Activated CD4-positive, CD25-positive, alpha-beta regulatory T cell treated with anti-CD3 and anti-CD28 coated beads, Interleukin-2, amount 50 U/mL, for 16 hours (primary cell): ENCODE results near the gene CTDSPL.

Source experiments
- DNase-seq: peaks from one replicate; pipeline ENCODE4 v3.0.0-alpha.2; 2020; ENCODE audit warnings: low read depth, low spot score

CTDSPL gene

GRCh38 chr3:38001456-38002081, 139.9 kb downstream of the CTDSPL start:
- DNase-seq, result no peak

- DNase-seq, result no peak
Observed at GRCh38 chr3:38002291-38002876, 140.7 kb downstream of the CTDSPL start.

DNA sequence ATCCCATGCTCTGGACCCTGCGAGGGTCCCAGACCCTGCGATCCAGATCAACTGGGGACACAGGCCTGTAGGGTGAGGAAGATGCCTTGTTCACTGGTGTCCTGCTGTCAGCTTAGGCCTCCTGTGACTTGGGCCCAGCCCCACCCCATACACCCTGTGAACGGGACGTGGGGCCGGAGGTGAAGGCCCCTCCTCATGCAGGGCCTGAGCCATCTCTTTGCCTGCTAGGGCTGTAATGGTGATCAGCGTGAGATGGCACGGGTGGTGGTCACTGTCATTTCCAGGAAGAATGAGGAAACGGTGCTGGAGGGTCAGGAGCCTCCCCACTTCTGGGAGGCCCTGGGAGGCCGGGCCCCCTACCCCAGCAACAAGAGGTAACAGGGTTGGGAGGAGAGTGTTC, 141.3 kb downstream of the CTDSPL start:
- DNase-seq, result no peak

GRCh38 chr3:38003371-38003816, 141.7 kb downstream of the CTDSPL start:
- no peak for DNase-seq

DNA sequence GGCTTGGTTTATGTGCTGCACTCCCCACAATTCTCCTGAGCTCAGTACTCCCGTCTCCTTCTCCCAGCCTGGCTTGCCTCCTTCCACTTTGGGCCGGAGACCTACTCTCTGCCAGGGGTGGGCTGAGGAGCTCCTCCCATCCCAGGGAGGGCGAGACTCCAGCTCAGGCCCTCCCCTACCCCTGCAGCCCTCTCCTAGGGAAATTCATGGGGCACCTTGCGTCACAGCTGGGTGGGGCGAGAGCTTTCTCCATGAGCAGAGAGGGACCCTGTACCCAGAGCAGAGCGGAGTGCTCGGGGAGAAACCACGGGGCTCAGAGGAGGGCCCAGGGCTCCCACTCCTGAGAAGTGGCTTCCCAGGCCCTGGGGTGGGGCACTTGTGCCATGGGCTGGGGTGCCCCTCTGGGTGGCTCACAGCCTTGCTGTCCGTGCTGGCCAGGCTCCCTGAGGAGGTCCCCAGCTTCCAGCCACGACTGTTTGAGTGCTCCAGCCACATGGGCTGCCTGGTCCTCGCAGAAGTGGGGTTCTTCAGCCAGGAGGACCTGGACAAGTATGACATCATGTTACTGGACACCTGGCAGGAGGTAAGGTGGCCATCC, 142.2 kb downstream of the CTDSPL start:
- no peak for DNase-seq

DNA sequence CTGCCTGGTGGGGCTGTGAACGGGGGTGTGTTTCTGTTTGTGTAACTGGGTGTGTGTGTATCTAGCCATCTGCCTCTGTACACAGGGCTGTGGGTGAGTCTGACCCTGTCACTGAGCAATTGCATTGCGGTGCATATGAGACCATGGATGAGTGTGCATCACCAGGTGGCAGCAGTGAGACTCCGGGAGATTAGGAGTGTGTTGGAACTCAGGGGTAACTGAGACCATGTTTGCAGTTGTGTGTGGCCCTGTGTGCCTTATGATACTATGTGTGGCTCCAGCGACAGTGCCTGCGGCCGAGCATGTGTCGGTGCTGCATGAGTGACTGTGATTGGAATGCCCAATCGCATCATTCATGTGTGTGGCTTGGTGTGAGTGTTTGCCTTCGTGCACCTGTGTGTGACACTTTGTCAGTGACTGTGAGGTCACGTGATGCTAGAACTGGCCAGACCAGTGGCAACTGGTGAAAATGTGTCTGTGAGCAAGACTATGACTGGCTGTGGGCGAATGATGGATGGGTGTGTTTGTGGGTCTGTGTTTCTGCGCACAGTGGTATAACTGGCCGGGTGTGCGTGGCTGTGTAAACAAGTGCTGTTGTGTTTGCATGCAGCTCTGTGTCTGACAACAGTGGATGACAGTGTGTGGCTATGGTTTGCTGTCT, 142.9 kb downstream of the CTDSPL start:
- DNase-seq, result no peak

DNA sequence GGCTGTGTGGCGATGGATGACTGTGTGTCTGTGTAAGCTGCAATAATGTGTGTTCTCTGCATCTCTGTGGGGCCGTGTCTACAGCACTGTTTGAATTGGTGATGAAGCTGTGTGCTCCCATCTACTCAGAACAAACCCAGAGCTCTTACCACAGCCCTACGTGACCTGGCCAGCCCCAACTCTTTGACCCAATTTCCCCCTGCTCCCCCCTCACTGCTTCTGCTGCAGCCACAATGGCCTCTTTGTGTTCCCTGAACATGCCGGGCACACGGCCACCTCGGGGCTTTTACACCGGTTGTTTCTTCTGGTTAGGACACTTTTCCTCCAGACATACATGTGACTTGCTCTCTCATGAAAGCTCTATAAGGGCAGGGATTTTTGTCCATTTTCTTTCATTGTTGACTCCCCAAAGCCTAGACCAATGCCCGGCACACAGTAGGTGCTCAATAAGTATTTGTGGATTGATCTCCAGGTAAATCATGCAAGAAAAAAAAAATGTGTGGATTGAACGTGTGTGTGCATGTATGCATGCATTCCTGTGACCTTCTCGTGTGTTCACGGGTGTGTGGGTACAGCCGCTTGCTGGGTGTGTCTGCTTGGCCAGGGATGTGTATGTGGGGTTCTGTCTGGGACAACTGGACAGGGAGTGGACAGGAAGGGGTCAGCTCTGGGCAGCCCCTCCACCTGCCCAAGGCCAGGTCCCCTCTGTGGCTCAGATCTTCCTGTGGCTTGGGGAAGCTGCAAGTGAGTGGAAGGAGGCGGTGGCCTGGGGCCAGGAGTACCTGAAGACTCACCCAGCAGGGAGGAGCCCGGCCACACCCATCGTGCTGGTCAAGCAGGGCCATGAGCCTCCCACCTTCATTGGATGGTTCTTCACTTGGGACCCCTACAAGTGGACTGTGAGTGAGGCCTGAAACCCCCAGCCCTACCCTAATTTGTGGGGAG, 143.7 kb downstream of the CTDSPL start:
- DNase-seq, result no peak

GRCh38 chr3:38006031-38006430, 144.4 kb downstream of the CTDSPL start:
- DNase-seq, result no peak

GRCh38 chr3:38006445-38006995, 144.8 kb downstream of the CTDSPL start:
- no peak for DNase-seq

DNA sequence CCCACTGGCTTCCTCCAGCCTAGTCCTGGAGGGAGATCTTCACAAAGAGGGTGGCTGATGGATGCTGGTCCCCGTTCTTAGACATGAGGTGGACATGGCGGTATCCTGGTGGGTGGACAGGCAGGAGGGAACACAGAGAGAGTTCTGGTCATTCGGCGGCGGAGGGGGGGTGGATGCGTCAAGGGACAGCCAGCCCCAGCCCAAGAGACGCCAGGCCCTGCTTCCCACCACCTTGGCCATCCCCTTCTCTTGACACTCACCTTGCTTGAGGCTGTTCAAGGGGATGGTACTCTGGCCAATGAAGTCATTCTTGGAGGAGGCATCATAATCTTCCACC, 146.0 kb downstream of the CTDSPL start:
- DNase-seq, result no peak

DNA sequence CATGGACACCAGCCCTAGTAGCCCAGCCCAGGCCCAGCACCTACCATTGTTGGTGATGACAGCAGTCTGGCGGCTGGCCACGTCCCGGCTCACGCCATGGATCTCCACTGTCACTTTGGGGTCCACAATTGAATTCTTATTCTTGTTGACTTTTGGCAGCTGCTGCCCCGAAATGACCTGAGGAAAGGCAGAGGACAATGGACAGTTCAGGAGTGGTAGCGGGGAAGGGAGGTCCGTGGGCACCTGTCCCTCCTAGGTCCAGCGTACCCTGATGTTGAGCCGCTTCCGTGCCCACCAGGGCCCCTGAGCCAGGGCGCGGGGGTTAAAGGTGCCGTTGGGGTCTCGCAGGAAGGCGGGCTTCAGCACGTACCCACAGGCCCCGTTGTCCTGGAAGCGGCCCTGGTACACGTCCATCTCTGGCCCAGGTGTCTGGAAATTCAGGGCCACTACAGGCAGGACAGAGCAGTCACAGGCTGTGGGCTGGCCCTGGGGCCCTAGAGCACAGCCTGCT, 146.6 kb downstream of the CTDSPL start:
- DNase-seq, result no peak

DNA sequence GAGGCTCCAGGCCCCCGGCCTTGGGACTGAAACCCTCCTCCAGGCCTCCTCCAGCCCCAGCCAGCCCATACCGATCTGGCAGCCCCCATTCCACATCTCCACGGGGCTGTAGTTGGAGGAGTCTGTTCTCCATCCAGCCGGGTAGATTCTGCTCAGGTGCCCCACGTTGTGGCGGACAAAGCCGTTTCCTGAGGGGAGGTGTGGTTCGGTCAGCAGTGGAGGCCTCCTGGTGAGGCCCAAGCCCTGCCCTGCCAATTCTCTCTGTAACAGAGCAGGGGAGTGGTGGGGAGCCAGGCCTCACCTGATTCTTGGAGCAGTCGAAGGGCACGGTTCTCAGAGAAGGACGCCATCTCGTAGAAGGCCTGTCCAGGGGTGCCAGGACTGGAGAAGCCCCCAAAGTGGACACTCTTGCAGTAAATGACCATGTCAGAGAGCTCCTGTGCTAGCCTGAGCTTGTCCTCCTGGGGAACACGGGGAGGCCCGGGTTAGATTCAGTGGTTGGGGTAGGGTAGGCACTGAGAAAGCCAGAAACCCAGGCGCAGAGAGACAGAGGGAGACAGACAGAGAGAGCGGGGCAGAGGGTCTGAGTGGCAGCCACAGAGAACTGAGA, 147.4 kb downstream of the CTDSPL start:
- no peak for DNase-seq

GRCh38 chr3:38009807-38010591, 148.3 kb downstream of the CTDSPL start:
- DNase-seq, result no peak

- no peak for DNase-seq
Observed at GRCh38 chr3:38011111-38011510, 149.4 kb downstream of the CTDSPL start.

DNA sequence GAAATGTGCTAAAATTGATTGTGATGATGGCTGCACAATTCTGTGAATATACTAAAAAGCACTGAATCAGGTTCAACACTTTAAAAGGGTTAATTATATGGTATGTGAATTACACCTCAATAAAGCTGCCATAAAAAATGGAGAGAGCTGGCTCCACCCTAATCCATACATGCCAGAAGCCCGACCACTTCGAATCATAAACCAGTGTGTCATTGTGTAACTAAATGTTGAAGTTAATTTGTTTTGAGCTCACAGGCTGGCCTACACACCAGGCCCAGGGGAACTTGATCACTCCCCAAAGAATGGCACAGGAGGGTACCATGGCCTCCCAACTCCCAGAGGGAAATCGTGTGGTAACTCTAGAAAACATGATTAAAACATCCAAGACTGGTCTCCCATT, 153.8 kb downstream of the CTDSPL start:
- no peak for DNase-seq

GRCh38 chr3:38015984-38016383, 154.3 kb downstream of the CTDSPL start:
- DNase-seq, result no peak

GRCh38 chr3:38016410-38016809, 154.7 kb downstream of the CTDSPL start:
- no peak for DNase-seq

DNA sequence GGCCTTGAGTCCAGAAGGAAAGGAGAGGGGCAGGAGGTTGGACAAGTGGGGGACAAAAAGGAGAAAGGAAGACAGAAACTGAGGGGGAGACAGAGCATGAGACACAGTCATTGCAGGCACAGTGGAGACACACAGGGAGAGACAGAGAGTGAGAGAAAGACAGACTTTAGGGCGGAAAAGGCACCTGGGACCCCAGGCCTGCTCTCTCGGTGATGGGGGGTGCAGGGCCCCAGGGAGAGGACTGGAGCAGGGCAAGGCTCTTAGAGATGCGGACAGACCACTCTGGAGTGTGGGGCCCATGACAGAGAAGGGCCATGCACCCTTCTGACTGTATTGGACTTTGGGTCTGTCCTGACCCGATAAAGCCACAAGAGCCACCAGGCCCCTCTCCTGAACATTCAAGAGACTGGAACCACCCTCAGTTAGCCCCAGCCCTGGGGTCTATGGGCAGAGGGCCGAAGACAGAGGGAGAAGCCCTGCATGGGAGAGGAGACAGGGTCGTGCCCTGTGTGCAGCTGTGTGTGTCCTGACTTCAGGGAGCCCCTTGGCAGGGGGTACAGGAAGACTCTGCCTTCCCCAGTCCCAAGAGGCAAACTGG, 155.3 kb downstream of the CTDSPL start:
- DNase-seq, result no peak

GRCh38 chr3:38017445-38018295, 156.0 kb downstream of the CTDSPL start:
- no peak for DNase-seq
